Measurements from ENCODE around the gene GPR146.
"Not testable (repeated sequence)": the region's sequence is repeated elsewhere in the genome, so short reads cannot be mapped to it uniquely, and the experiment has no call there.

The GPR146 gene

GRCh38 chr7:1044189-1045068 is at the start of gene GPR146:
Gene GPR146 (plus strand): TSS chr7:1044546. CDS start chr7:1057516, 12,970 bp downstream.
- peak; percentile 92 for DNase-seq (ENCODE audit: low read depth)

DNA sequence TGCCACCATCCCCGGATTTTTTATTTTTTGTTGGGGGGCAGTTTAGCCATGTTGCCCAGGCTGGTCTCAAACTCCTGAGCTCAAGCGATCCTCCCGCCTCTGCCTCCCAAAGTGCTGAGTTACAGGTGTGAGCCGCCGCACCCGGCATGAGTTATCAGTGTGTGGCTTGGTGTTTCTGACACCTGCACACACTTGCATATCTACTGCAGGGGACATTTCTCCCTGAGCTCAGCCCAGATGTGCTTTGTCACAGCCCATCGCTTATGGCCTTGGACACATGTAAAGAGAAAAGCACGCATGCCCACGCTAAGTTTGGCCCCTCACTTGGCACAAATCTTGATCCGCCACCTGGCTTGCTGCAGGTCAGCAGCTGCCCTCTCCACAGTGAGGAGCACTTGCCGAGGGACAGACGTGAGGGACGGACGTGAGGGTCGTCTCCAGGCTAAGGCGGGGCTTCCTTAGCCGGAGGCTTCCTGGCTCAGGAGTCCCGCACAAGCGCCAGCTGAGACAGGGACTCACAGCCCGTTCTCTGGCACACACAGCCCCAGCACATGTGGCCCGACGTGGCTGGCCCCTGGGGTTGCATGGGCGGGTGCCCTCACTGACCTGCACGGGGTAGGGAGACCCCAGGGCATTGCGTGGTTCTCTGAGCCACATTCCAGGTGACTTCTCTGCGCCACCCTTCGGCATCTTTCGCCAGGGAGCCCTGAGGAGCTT is 49.6 kb upstream of the GPR146 start:
- no peak for DNase-seq (ENCODE audit: low read depth)

- DNase-seq (ENCODE audit: low read depth) = no peak
Measured at GRCh38 chr7:995571-995970, 48.8 kb upstream of the GPR146 start.

- no peak for DNase-seq (ENCODE audit: low read depth)
Measured at GRCh38 chr7:996079-996872, 48.1 kb upstream of the GPR146 start.

- no peak for DNase-seq (ENCODE audit: low read depth)
Measured at GRCh38 chr7:997404-998395, 46.6 kb upstream of the GPR146 start.

- DNase-seq (ENCODE audit: low read depth) = no peak
Measured at GRCh38 chr7:999149-999879, 45.0 kb upstream of the GPR146 start.

DNA sequence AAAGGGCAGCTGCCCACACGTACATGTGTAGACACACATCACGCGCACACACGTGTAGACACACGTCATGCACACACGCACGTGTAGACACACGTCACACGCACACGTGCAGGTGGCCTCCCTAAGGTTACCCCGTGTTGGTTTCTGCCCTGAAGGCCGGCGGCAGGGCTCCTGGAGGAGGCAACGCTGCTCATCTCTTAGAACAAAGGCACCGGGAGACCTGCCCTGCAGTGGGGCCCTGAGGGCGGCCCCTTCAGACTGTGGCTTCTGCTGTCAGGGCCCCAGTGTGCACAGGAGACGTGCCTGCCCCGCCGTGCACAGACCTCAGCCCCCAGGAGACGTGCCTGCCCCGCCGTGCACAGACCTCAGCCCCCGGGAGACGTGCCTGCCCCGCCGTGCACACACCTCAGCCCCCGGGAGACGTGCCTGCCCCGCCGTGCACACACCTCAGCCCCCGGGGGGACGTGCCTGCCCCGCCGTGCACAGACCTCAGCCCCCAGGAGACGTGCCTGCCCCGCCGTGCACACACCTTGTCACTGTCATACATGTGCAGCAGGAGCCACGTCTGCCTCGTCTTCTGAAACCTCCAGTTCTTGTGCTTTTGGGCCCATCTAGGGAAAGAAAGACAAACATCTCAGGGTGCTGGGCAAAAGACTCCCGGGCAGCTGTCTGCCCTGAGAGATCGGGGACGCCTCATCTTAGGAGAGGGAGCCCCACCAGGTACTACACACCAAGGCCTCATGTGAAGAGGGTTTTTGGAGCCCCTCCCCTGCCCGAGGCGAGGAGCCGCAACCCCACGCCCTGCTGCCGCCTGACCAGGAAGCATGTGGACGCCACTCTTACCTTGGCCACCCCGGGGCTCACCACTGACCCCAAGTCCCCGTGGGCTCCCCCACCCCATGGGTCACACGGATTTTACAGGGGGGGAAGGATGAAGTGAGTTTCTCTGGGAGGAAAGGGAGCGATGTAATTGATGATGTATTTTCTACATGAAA is 44.1 kb upstream of the GPR146 start:
- no peak for DNase-seq (ENCODE audit: low read depth)

GRCh38 chr7:1001069-1001770 is 43.1 kb upstream of the GPR146 start:
- not testable (repeated sequence) for DNase-seq (ENCODE audit: low read depth)

DNA sequence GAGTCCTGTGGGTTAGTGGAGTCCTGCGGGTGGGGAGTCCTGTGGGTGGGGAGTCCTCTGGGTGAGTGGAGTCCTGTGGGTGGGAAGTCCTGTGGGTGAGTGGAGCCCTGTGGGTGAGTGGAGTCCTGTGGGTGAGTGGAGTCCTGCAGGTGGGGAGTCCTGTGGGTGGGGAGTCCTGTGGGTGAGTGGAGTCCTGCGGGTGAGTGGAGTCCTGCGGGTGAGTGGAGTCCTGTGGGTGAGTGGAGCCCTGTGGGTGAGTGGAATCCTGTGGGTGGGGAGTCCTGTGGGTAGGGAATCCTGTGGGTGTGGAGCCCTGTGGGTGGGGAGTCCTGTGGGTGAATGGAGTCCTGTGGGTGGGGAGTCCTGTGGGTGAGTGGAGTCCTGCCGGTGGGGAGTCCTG is 42.3 kb upstream of the GPR146 start:
- not testable (repeated sequence) for DNase-seq (ENCODE audit: low read depth)

DNA sequence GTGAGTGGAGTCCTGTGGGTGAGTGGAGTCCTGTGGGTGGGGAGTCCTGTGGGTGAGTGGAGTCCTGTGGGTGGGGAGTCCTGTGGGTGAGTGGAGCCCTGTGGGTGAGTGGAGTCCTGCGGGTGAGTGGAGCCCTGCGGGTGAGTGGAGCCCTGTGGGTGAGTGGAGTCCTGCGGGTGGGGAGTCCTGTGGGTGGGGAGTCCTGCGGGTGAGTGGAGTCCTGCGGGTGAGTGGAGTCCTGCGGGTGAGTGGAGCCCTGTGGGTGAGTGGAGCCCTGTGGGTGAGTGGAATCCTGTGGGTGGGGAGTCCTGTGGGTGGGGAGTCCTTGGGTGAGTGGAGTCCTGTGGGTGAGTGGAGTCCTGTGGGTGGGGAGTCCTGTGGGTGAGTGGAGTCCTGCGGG is 41.9 kb upstream of the GPR146 start:
- DNase-seq (ENCODE audit: low read depth) = not testable (repeated sequence)

DNA sequence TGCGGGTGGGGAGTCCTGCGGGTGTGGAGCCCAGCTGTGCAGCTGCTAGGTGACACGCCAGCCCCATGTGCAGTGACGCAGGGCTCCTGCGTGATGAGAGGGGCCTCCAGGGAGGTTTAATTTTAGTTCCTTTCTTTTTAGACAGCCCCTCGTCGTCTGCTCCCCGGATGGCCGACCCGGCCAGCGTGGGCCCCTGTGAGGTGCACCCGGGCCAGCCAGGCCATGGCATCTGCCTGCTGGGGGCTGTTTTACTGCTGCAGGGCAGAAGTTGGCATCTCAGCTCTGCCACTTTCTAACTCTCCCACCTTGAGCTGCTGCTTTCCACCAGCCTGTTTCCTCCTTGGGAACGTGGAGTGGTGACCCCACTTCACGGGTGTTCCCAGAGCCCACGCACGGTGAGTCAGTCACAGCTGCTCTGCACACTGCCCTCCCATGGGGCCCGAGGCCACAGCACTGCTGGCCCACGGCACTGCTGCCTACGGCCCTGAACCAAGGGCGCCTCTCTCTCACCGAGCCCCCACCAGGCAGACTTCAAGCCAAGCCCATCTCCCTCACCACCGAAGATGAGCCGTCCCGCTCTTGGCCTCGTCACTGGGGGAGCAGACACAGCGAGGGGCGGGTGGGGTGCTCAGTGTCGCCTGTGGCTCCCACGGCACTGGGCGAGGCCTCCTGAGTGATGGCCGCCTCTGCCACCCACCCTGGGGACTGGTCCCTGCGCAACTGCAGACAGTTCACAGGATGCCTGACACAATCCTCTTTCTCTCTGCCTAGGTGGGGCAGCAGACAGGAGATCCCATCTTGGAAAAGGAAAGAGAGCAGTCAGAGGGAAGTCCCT is 40.1 kb upstream of the GPR146 start:
- no peak for DNase-seq (ENCODE audit: low read depth)

- no peak for DNase-seq (ENCODE audit: low read depth)
Measured at GRCh38 chr7:1005303-1005702, 39.0 kb upstream of the GPR146 start.

GRCh38 chr7:1007901-1008300 is 36.4 kb upstream of the GPR146 start:
- no peak for DNase-seq (ENCODE audit: low read depth)

- no peak for DNase-seq (ENCODE audit: low read depth)
Measured at GRCh38 chr7:1008733-1009363, 35.5 kb upstream of the GPR146 start.

GRCh38 chr7:1009747-1010146 is 34.6 kb upstream of the GPR146 start:
- DNase-seq (ENCODE audit: low read depth) = no peak

DNA sequence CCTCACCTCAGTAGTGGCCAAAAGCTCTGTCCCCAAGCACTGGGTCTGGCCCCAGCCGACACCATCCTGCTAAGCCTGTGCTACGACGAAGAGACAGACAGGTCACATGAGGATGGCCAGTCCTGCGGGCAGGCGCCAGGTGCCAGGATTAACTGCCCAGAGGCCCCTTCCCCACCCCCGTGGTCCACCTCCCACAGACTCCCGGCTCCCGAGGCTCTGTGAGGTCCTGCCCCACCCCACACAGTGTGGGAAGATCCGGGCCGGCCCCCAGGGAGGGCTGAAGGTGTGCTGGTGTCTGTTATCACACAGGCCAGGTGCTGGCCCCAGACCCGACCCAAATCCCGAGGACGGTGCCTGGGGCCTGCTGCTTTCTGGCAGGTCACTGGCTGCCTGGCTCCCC is 34.1 kb upstream of the GPR146 start:
- DNase-seq (ENCODE audit: low read depth) = no peak

DNA sequence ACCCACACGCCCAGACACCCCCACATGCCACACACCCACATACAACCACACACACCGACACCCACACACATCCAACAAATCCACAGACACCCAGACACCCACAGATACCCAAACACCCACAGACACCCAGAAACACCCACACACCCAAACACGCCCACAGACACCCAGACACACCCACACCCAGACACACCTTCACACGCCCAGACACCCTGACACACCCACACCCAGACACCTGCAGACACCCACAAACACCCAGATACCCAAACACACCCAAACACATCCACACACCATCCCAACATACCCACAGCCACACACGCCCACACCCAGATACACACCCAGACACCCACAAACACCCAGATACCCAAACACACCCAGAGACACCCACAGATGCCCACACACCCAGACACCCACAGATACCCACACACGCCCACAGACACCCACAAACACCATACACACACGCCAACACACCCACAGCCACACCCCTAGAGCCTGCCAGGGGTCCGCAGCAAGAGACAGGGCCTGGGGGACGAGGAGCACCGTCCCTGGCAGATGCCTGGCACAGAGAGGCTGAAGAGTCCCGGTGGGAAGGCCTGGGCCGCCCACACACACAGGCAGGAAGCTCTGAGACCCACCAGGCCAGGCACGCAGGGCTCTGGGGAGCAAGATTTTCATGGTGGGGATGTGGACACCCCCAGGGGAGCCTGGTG is 32.9 kb upstream of the GPR146 start:
- no peak for DNase-seq (ENCODE audit: low read depth)

All from GM04504 (cell line).